Stimulated activated CD4-positive, alpha-beta T cell treated with anti-CD3 and anti-CD28 coated beads, Interleukin-2, amount 100 ng/mL, for 4 hours (primary cell): ENCODE data around the gene TERB2.
"Not testable (repeated sequence)": the region's sequence is repeated elsewhere in the genome, so short reads cannot be mapped to it uniquely, and the experiment has no call there.

Experiments used
- DNase-seq: peaks from one replicate; pipeline ENCODE4 v3.0.0-alpha.2; 2020; ENCODE audit warnings: low read depth

TERB2 gene, protein sequence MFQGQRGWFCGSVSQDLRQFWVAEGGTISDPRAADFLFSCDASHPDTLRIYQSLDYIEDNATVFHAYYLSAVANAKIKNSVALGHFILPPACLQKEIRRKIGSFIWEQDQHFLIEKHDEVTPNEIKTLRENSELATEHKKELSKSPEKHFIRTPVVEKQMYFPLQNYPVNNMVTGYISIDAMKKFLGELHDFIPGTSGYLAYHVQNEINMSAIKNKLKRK

DNA sequence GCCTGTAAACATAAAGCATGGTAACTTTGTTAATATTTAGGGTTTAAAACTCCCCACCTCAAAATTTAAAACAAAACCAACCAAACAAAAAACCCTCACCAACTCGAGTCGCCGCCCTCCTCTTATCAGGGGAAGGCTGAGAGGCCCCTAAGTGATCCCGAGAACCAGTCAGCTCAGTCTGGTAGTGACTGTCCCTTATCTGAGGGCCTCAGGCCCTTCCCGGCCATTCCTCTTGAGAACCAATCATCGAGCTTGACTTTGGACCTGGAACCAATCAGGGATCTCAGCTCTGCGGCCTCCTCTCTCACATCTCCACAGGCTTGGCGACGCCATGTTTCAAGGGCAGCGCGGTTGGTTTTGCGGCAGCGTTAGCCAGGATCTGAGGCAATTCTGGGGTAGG lies at the start of gene TERB2:
TERB2 (plus strand) TSS at position 300 of the 400 bp plus-strand sequence; CDS start at position 332, 32 bp downstream.
- DNase-seq, result no peak

DNA sequence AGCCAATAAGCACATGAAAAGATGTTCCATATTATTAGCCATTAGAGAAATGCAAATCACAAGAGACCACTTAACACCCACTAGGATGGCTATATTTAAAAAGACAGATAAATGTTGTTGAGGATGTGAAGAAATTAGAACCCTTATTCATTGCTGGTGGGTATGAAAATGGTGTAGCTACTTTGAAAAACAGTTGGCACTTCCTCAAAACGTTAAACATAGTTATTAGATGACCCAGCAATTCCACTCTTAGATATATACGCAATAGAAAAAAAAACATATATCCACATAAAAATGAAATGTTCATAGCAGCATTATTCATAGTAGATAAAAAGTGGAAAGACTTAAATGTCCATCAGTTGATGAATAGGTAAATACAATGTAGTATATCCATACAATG lies 47.1 kb upstream of the TERB2 start:
- DNase-seq, result no peak

DNA sequence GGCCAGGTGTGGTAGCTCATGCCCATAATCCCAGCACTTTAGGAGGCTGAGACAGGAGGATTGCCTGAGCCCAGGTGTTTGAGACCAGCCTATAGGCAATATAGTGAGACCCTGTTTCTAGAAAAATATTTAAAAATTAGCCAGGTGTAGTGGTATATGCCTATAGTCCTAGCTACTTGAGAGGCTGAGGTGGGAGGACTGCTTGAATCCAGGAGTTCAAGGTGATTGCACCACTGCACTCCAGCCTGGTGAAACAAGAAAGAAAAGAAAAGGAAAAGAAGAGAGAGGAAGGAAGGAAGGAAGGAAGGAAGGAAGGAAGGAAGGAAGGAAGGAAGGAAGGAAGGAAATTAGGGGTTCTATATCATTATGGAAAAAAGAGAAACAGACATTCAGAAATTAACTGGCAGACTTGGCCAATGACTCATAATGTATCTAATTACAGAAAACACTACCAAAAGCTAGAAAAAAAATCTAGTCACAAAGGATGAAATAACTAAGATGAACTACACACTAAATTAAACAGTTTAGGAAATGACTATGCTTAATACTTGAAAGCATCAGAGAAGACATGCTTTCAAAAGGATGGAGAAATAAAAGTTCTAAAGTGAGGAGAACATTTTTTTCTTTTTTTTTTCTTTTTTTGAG lies 45.4 kb upstream of the TERB2 start:
- no peak for DNase-seq

DNA sequence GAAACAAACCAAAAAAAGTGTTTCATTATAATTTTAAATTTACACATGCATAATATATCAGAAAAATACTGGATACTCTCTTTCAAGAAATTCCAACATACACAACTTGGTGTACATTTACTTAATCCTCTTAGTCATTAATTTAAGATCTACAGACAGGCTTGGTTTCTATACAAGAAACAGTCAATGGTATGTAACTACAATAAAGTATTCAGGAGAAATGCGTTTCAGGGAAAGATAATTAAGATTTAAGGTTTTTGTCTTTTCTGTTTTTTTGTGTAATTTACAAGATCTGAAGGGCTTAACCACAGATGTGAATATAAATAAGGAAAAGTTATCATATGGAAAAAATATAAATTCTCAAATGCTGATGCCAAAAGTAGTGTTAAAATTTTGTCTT lies 44.3 kb upstream of the TERB2 start:
- not testable (repeated sequence) for DNase-seq

DNA sequence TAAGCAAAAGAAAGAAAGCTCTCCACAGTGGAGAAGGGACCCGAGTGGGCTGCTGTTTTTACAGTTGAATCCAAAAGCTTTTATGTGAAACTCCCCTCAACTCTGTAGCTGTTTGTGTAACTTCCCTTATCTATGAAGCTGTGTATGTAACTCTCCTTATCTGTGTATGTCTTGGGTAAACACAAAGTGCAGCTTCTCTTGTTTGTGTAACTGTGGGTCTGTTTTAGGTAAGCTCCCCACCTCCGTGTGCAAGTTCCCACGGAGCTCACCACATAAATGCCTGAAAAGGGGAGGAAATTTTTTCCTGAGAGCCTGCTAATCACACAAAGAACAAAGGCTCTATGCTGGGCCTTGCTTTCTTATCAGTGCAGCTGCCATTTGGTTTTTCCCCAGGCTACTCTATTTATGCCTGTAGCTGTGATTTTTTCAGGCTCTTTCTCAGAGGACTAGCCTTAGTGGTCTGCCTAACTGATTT lies 43.5 kb upstream of the TERB2 start:
- DNase-seq, result not testable (repeated sequence)

DNA sequence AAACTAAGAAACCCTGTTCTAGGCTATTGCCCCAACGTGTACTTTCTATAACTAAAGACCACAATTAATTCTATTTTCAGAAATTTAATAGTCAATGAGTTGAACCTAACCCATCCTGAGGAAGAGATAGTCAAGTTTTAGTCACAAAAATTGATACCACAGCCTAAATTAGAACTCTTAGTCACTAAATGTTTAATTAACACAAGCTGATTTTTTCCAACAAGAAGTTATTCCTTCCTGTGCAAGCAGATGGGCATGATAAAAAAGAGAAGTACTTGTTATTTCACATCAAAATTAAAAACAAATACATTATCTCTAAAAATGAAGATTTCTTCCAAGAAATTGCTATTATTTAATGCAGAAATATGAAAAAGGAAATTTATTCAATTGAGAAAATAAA lies 38.4 kb upstream of the TERB2 start:
- no peak for DNase-seq

DNA sequence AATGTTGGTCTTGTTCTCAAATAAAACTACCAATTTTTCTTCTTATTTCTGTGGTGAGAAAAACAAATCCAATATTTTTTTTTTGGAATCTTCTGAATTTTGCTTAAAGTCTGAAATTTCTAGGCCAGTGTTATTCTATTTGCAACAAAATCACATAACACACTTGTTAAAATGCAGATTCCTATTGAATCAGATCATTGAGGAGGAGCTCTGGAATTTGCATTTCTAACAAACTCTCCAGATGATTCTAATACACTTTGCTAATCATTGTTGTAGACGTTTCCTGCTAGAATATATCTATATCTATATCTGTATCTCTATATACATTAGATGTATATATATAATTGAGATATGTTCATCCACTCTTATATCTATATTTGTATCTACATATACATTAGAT lies 27.8 kb upstream of the TERB2 start:
- DNase-seq, result not testable (repeated sequence)

DNA sequence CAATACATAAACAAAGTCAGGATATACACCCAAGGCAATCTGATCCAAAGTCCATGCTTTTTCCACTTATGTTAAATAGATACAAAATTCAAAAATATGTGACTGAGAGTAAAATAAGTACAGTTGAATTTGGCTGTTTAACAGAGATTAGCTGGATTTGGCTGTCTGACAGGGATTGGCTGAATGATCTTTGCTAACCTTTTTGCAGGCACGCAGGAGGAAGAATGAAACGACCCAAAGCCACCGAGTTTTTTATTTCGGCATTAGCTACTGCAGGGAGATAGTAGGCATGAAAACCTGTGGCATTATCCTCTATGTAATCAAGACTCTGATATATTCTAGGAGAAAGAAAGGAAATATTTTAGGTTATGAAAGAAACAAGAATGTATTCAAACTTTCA lies 26.2 kb upstream of the TERB2 start:
- DNase-seq, result not testable (repeated sequence)

DNA sequence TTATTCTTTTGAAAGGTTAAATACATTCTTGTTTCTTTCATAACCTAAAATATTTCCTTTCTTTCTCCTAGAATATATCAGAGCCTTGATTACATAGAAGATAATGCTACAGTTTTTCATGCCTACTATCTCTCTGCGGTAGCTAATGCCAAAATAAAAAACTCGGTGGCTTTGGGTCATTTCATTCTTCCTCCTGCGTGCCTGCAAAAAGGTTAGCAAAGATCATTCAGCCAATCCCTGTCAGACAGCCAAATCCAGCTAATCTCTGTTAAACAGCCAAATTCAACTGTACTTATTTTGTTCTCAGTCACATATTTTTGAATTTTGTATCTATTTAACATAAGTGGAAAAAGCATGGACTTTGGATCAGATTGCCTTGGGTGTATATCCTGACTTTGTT lies 1.8 kb downstream of the TERB2 start:
- not testable (repeated sequence) for DNase-seq

DNA sequence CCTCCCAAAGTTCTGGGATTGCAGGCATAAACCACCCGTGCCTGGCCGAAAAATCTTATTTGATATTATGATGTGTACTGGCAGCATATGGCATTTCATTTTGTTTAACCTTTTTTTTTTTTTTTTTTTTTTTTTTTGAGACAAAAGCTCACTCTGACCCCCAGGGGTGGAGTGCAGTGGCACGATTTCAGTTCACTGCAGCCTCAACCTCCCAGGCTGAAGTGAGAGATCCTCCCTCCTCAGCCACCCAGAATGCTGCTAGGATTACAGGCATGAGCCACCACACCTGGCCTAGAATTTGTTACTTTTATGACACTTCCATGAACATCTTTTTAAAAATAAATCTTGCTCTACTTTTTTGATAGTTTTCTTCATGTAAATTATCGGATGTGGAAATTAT lies 12.0 kb downstream of the TERB2 start:
- DNase-seq, result no peak

DNA sequence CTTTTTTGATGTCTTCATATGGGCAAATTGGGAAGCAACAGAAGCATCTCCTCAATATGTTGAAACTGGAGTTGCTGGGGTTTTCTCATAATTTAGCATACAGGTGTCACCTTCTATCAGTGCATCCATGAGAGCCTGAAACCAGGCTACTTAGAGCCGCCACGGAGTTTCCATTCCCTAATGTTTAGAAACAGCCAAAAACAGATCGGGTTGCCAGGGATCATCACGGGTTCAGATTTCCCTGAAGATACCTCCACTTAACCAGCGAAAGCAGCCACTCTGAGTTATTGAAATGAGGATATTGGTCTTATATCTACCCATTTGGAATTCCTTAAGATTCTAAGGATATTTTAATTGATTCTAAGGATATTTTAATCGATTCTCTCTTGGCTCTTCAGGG lies 14.5 kb downstream of the TERB2 start:
- no peak for DNase-seq

DNA sequence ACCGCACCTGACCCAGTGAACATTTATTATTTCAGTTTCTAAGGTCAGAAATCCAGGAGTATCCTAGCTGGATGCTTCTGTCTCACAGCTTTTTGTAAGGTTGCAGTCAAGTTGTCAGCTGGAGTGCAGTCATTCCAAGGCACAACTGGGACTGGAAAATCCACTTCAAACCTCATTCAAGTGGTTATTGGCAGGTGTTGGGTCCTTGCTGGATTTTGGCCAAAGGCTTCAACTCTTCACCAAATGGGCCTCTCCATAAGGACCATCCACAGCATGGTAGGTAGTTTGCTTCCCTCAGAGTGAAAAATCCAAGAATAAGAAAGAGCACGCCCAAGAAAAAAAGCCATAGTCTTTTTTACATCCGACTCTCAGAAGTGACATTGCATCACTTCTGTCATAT lies 19.7 kb downstream of the TERB2 start:
- not testable (repeated sequence) for DNase-seq

DNA sequence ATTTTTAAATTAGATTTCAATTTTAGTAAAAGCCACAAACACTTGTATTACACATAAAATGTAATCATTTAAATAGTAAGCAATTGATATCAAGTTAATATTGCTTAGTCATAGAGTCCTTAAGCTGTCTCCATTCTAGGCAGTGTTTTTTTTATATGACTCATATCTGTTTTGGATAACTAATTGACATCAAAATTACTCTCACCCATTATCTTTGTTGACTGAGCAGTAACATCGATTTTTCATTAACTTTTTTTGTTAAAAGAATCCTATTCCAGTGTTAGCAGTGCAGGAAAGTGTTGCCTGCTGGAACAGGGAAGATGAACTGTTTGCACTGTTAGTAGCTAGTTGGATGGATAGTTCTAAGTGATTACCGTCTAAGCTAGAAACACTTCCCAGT lies 21.3 kb downstream of the TERB2 start:
- DNase-seq, result not testable (repeated sequence)

DNA sequence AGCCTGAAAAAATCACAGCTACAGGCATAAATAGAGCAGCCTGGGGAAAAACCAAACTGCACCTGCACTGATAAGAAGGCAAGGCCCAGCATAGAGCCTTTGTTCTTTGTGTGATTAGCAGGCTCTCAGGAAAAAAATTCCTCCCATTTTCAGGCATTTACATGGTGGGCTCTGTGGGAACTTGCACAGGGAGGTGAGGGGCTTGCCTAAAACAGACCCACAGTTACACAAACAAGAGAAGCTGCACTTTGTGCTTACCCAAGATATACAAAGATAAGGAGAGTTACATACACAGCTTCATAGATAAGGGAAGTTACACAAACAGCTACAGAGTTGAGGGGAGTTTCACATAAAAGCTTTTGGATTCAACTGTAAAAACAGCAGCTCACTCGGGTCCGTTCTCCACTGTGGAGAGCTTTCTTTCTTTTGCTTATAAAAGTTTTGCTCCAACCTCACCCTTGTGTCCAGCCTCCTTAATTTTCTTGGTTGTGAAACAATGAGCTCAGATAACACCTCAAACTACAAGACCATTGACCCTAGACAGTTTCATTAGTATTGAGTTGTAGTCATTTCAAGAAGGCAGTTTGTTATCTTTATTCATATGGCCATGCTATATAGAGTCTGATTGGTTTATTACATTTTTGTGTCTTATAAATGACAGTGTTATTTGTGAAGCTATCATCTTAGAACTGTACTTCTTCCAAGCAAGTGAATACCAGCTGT lies 23.3 kb downstream of the TERB2 start:
- DNase-seq, result not testable (repeated sequence)

DNA sequence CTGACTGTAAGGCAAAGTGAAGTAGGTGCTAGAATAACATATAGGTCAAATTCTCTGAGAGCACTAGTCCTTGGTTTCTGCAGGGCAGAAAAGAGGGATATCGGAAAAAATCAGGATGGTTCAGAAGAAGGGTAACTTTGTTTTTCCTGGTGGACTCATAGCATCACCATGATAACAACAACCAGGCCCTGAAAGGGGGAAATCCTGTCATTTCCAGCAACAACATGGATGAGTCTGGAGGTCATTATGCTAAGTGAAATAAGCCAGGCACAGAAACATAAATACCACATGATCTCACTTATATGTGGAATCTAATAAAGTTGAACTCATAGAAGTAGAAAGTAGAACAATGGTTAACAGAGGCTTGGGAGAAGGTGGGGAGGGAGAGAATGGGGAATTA lies 27.7 kb downstream of the TERB2 start:
- not testable (repeated sequence) for DNase-seq

DNA sequence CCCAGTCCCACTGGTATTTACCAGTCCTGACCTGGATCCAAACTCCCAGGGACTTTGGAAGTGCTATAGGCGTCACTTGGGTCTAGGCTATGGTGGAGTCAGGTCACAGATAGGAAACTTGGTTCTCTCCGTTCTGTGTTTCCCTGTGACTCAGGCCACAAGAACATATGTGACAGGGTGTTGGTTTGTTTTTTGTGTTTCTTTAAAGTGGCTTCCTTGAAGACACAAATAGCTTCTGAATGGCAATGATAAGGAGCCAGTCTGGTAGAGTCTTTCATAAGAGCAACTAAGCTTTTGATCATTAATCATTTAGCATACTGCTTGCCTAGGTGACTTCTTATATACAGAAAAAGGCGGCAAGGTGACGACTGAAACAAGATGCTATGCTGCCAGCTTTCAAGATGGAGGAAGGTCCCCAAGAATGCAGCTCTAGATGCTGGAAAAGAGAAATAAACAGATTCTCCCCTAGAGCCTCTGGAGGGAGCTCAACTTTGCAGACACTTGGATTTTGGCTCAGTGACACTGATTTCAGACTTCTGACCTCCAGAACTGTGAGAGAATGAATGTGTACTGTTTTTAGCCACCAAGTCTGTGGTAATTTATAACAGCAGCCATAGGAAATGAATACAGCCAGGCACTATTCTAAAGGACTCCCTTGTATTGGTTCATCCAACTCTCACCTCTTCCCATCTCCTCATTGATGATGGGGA lies 30.0 kb downstream of the TERB2 start:
- DNase-seq, result not testable (repeated sequence)

DNA sequence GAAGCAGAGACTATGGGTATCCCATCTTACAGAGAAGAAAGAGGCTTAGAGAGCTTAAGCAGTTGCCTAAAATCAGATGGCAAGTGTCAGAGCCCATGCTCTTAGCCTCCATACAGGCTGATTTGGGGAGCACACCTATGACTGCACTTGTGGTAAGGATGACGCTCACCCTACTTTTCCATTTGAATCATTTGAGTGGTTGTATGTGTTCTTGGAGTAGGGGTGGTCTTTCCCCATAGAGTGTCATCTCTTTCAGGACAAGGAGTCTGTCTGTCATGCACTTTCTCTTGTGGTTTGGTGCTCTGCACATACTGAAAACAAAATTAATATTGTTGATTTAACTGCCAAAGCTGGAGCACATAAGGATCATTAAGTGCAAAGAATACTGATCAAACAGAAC lies 31.2 kb downstream of the TERB2 start:
- DNase-seq, result not testable (repeated sequence)

DNA sequence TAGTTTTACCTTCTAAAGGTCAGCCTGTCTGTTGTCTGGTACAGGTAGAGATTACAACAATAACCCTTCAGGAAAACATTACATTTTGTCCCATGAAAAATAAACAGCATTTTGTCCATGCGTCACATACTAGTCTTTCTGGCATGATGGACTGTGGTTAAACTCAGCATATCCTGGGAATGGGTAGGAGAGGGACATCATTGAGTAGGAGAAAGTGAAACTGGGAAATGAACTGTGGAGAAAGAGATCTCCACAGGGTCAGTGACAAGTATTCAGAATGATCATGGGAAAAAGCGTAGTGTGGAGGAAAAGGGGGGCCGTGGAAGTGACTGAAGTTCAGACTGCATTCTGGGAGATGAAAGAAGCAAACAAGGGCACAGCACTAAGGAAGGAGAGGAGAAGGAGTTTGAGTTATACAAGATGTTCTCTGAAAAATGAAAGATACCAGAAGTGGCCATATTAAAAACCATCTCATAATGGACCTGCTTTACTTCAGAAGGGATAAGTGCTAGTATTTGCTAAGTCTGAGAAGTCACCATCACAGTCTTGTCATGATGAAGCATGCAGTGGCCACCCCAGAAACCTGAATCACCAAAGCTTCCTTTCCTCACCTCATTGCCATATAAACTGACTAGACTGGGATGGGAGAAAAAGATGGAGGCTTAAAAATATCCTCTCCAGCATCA lies 31.8 kb downstream of the TERB2 start:
- not testable (repeated sequence) for DNase-seq

DNA sequence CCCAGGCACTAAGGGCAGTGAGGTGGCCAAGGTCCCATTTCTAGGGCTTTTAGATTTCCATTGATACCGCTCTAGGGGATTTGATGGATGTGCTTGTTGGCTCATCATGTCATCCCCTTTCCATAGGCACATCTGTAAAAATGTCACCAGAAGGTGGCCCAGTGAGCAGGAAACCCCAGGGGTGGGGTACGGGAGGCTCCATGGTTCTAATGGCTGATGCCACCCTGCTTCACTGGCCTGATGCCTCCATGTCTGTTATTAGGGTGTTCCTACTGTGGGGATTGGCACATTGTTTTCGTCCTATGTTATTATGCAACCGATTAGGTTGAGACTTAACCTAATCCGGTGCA lies 32.4 kb downstream of the TERB2 start:
- not testable (repeated sequence) for DNase-seq

DNA sequence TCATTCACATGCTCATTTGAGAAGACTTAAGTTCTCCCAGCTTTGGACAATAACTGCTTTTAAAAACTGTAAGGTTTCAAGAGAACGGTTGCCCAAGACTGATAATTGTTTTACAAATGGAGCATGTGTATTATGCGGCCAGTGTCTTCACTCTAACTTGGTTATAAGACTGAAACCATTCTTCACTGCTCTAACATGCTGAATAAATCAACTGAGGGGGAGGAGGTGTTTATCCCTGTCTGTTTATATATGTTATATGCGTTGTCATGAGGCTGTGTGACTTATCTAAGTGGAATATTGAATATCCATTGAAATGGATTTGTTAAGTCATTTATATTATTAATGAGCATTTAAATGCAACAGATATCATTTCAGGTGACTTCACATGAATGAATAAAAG lies 41.1 kb downstream of the TERB2 start:
- DNase-seq, result not testable (repeated sequence)

DNA sequence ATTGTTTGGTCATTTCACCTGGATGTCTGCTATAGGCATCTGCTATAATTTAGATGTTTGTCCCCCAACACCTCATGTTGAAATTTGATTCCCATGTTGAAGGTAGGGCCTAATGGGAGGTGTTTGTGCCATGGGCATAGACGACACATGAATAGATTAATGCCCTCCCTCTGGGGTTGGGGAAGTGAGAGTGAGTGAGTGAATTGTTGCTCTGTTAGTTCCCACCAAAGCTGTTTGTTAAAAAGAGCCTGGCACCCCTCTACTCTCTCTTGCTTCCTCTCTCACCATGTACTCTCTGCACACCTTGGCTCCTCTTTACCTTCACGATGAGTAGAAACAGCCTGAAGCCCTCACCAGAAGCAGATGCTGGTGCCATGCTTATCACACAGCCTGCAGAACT lies 42.6 kb downstream of the TERB2 start:
- no peak for DNase-seq

DNA sequence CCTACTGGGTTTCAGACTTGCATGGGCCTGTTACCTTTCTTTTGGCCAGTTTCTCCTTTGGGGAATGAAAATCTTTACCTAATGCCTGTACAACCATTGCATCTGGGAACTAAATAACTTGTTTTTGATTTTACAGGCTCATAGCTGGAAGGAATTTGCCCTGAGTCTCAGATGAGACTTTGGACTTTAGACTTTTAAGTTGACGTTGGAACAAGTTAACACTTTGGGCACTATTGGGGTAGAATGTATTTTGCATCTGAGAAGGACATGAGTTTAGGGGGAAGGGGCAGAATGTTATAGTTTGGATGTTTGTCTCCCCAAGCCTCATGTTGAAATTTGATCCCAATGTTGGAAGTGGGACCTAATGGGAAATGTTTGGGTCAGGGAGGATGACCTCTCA lies 44.7 kb downstream of the TERB2 start:
- DNase-seq, result not testable (repeated sequence)
